Neural cell (in vitro differentiated cells): Measurements from ENCODE around the gene ANKFN1.
"Not testable (repeated sequence)": the region's sequence is repeated elsewhere in the genome, so short reads cannot be mapped to it uniquely, and the experiment has no call there.

Source experiments
- CTCF ChIP-seq: fragments of 450-650 bp; IDR thresholded peaks from 2 replicates; pipeline ENCODE4 v1.5.1; 2014; ENCODE audit warnings: antibody characterized with exemption, mild to moderate bottlenecking, moderate library complexity; ENCODE audit not compliant: poor library complexity, severe bottlenecking
- EZH2 ChIP-seq: fragments of 200-600, 300-800 bp; shearing (Covaris generic), sonication (generic); IDR thresholded peaks from 2 replicates; pipeline ENCODE4 v1.6.1; 2014; ENCODE audit warnings: antibody characterized with exemption, low read length, borderline replicate concordance, mild to moderate bottlenecking; ENCODE audit not compliant: insufficient read depth, poor library complexity, severe bottlenecking

DNA sequence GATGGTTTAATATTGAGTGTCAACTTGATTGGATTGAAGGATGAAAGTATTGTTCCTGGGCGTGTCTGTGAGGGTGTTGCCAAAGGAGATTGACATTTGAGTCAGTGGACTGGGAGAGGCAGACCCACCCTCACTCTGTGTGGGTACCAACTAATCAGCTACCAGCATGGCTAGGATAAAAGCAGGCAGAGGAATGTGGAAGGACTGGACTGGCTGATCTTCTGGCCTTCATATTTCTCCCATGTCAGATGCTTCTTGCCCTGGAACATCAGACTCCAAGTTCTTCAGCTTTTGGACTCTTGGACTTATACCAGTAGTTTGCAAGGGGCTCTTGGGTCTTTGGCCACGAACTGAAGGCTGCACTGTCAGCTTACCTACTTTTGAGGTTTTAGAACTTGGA is 259.1 kb downstream of the ANKFN1 start:
- TF ChIP-seq EZH2, CTCF: not testable (repeated sequence)
